ENCODE measurements around the gene TCF7.
A peak's percentile ranks its signal among the peaks of the same experiment; 100 is the strongest.

Gene TCF7

GRCh38 chr5:134184155-134185135, 70.0 kb downstream of the TCF7 start:
- peak; percentile 76 for DNase-seq

- DNase-seq: no peak
These were observed 73.6 kb downstream of the TCF7 start for GRCh38 chr5:134188092-134188491.

- DNase-seq: no peak
These were observed 74.5 kb downstream of the TCF7 start for GRCh38 chr5:134189031-134189430.

- no peak for DNase-seq
These were observed 81.2 kb downstream of the TCF7 start for GRCh38 chr5:134195666-134196065.
